Peyer's patch (tissue), 4 donors: ENCODE results near the gene MRPS11. TPM values are rescaled to one million over a fixed set of nuclear protein-coding genes. Genes with fewer than 3 reads are reported as not detected.

Experiments
- DNase-seq, 3 donors: peaks; one replicate each; pipeline ENCODE4 v3.0.0-alpha.2; 2017 to 2019
- H3K27ac ChIP-seq, 4 donors: fragments of 200-600 bp; sonication (generic); one replicate each; pipeline ENCODE4 v1.5.1; 2016 to 2019
- H3K27me3 ChIP-seq, 2 donors: fragments of 200-600 bp; sonication (generic); one replicate each; pipeline ENCODE4 v1.5.1; 2019
- H3K36me3 ChIP-seq, 3 donors: fragments of 200-600 bp; sonication (generic); one replicate each; pipeline ENCODE4 v1.5.1; 2016 to 2019
- H3K4me1 ChIP-seq, 4 donors: fragments of 200-600 bp; sonication (generic); one replicate each; pipeline ENCODE4 v1.5.1; 2016 to 2019
- H3K4me3 ChIP-seq, 4 donors: fragments of 200-600 bp; sonication (generic); 1 replicate in 3 of 4; 2 replicates in 1 of 4; pipeline ENCODE4 v1.5.1; 2016 to 2019; ENCODE audit warnings: mild to moderate bottlenecking in 1 of 4
- H3K9me3 ChIP-seq, 4 donors: fragments of 200-600 bp; sonication (generic); one replicate each; pipeline ENCODE4 v1.5.1; 2016 to 2019; ENCODE audit warnings: mild to moderate bottlenecking in 1 of 4
- CTCF ChIP-seq, 6 experiments: fragments of 450-650 bp in 4 of 6; fragments of 200-600 bp in 2 of 6; sonication (generic) in 1 of 6; IDR thresholded peaks; one replicate each; pipeline ENCODE4 v1.5.1; 2017 to 2019; ENCODE audit warnings: antibody characterized with exemption in 6 of 6, mild to moderate bottlenecking in 3 of 6, moderate library complexity in 1 of 6
- POLR2A ChIP-seq, 2 donors: fragments of 450-650 bp; IDR thresholded peaks; one replicate each; pipeline ENCODE4 v1.5.1; 2017; ENCODE audit warnings: antibody characterized with exemption in 2 of 2, mild to moderate bottlenecking in 2 of 2, moderate library complexity in 2 of 2
- total RNA-seq, 4 donors: library from RNA; depleted of rRNA; stranded (reverse); fragments of >200 nt; gene quantifications; one replicate each; pipeline ENCODE4 v1.1.0, GENCODE V29; 2016

The MRPS11 gene
- total RNA-seq, 4 donors from 2014 or later, result 20.7 to 42.9 (median 35.3) TPM

- Histone ChIP-seq H3K27ac (no peak overlapping the region), H3K9me3 (no peaks in the 10 kb centered on the region), H3K36me3 (no peaks in the 10 kb centered on the region), H3K4me1 (peaks cover 0 to 1% (median 0%) of the 10 kb centered on the region in 4 donors), H3K27me3 (no peaks in the 10 kb centered on the region), H3K4me3 (no peak overlapping the region)
- TF ChIP-seq POLR2A (IDR thresholded peaks at IDR 0.05) (no peak), CTCF (IDR thresholded peaks at IDR 0.05) (no peak)
- DNase-seq, result no peak
These were observed 17.9 kb upstream of the MRPS11 start for GRCh38 chr15:88449581-88449980.

- Histone ChIP-seq H3K4me3 (no peak overlapping the region), H3K36me3 (no peaks in the 10 kb centered on the region), H3K27ac (no peak overlapping the region), H3K4me1 (peaks cover 0 to 6% (median 0%) of the 10 kb centered on the region in 4 donors), H3K9me3 (no peaks in the 10 kb centered on the region), H3K27me3 (no peaks in the 10 kb centered on the region)
- peak in 2 of 3 donors; percentile 66 to 69 for DNase-seq
- TF ChIP-seq POLR2A (IDR thresholded peaks at IDR 0.05) (no peak), CTCF (IDR thresholded peaks at IDR 0.05) (peak in 5 of 6 experiments; percentile 10 to 56 (median 43))
These were observed 17.2 kb upstream of the MRPS11 start for GRCh38 chr15:88450125-88450798.

GRCh38 chr15:88453651-88454050 lies 13.9 kb upstream of the MRPS11 start:
- Histone ChIP-seq H3K27me3 (no peaks in the 10 kb centered on the region), H3K4me3 (no peak overlapping the region), H3K4me1 (peaks cover 0 to 6% (median 0%) of the 10 kb centered on the region in 4 donors), H3K27ac (no peak overlapping the region), H3K36me3 (peaks cover 0 to 15% (median 0%) of the 10 kb centered on the region in 3 donors), H3K9me3 (no peaks in the 10 kb centered on the region)
- DNase-seq, result no peak
- TF ChIP-seq POLR2A (IDR thresholded peaks at IDR 0.05) (no peak), CTCF (IDR thresholded peaks at IDR 0.05) (no peak)

GRCh38 chr15:88454236-88454635 lies 13.3 kb upstream of the MRPS11 start:
- no peak for DNase-seq
- H3K4me3 ChIP-seq, result no peak overlapping the region
- H3K36me3 ChIP-seq, result peaks cover 0 to 21% (median 0%) of the 10 kb centered on the region in 3 donors
- no peak overlapping the region for H3K27ac ChIP-seq
- H3K4me1 ChIP-seq, result peaks cover 0 to 6% (median 0%) of the 10 kb centered on the region in 4 donors
- no peak for TF ChIP-seq POLR2A (IDR thresholded peaks at IDR 0.05)
- TF ChIP-seq CTCF (IDR thresholded peaks at IDR 0.05), result no peak
- no peaks in the 10 kb centered on the region for H3K9me3 ChIP-seq
- H3K27me3 ChIP-seq, result no peaks in the 10 kb centered on the region

GRCh38 chr15:88454867-88455810 lies 12.4 kb upstream of the MRPS11 start:
- H3K36me3 ChIP-seq, result peaks cover 0 to 30% (median 0%) of the 10 kb centered on the region in 3 donors
- TF ChIP-seq CTCF (IDR thresholded peaks at IDR 0.05) (peak in 5 of 6 experiments; percentile 33 to 68 (median 63)), POLR2A (IDR thresholded peaks at IDR 0.05) (no peak)
- no peak overlapping the region for H3K27ac ChIP-seq
- H3K9me3 ChIP-seq, result no peaks in the 10 kb centered on the region
- peaks cover 0 to 6% (median 0%) of the 10 kb centered on the region in 4 donors for H3K4me1 ChIP-seq
- peak in 2 of 3 donors; percentile 67 to 70 for DNase-seq
- no peak overlapping the region for H3K4me3 ChIP-seq
- H3K27me3 ChIP-seq, result no peaks in the 10 kb centered on the region
